ENCODE data around the gene CD2. TPM values are rescaled to one million over a fixed set of nuclear protein-coding genes. Genes with fewer than 3 reads are reported as not detected.

CD2 gene
- total RNA-seq, 4 donors from 2014 or later, result 1.9 to 9.7 (median 2.6) TPM

- TF ChIP-seq CTCF (IDR thresholded peaks at IDR 0.05) (no peak), POLR2A (IDR thresholded peaks at IDR 0.05) (no peak)
- Histone ChIP-seq H3K4me3 (replicated peaks in 1 of 3) (no peak overlapping the region), H3K4me1 (no peaks in the 10 kb centered on the region), H3K27me3 (no peaks in the 10 kb centered on the region), H3K36me3 (no peaks in the 10 kb centered on the region), H3K9me3 (no peaks in the 10 kb centered on the region), H3K27ac (no peak overlapping the region)
- intact Hi-C loops (cut with DNase I), result no loop called here
- no peak for DNase-seq
- 89 to 94% methylated on average over 3 of the region's 3 CpGs for WGBS, 2 donors
Observed at GRCh38 chr1:116717318-116717717, 36.9 kb upstream of the CD2 start.

- Histone ChIP-seq H3K4me3 (replicated peaks in 1 of 3) (no peak overlapping the region), H3K27ac (no peak overlapping the region), H3K36me3 (no peaks in the 10 kb centered on the region), H3K9me3 (no peaks in the 10 kb centered on the region), H3K27me3 (no peaks in the 10 kb centered on the region), H3K4me1 (no peaks in the 10 kb centered on the region)
- intact Hi-C loops (cut with DNase I), result no loop called here
- TF ChIP-seq CTCF (IDR thresholded peaks at IDR 0.05) (no peak), POLR2A (IDR thresholded peaks at IDR 0.05) (no peak)
- WGBS, 2 donors, result 84 to 90% methylated on average over 4 of the region's 4 CpGs
- DNase-seq, result no peak
Observed at GRCh38 chr1:116720364-116721038, 33.7 kb upstream of the CD2 start.

- no peaks in the 10 kb centered on the region for H3K36me3 ChIP-seq
- no peaks in the 10 kb centered on the region for H3K4me1 ChIP-seq
- no peak overlapping the region for H3K4me3 ChIP-seq (replicated peaks in 1 of 3)
- no peaks in the 10 kb centered on the region for H3K9me3 ChIP-seq
- no peak for TF ChIP-seq CTCF (IDR thresholded peaks at IDR 0.05)
- no peak for TF ChIP-seq POLR2A (IDR thresholded peaks at IDR 0.05)
- no peak for DNase-seq
- no peak overlapping the region for H3K27ac ChIP-seq
- intact Hi-C loops (cut with DNase I), result no loop called here
- no peaks in the 10 kb centered on the region for H3K27me3 ChIP-seq
- WGBS, 2 donors, result 90 to 92% methylated on average over 5 of the region's 5 CpGs
Observed at GRCh38 chr1:116721039-116721405, 33.2 kb upstream of the CD2 start.

- TF ChIP-seq CTCF (IDR thresholded peaks at IDR 0.05) (no peak), POLR2A (IDR thresholded peaks at IDR 0.05) (no peak)
- intact Hi-C loops (cut with DNase I), result no loop called here
- no peak for DNase-seq
- H3K36me3 ChIP-seq, result no peaks in the 10 kb centered on the region
- no peaks in the 10 kb centered on the region for H3K4me1 ChIP-seq
- H3K4me3 ChIP-seq (replicated peaks in 1 of 3), result no peak overlapping the region
- H3K9me3 ChIP-seq, result no peaks in the 10 kb centered on the region
- H3K27ac ChIP-seq, result no peak overlapping the region
- H3K27me3 ChIP-seq, result no peaks in the 10 kb centered on the region
- 92 to 94% methylated on average over 3 to 4 of the region's 4 CpGs for WGBS, 2 donors
Observed at GRCh38 chr1:116721451-116722007, 32.7 kb upstream of the CD2 start.

- no peaks in the 10 kb centered on the region for H3K9me3 ChIP-seq
- no peaks in the 10 kb centered on the region for H3K27me3 ChIP-seq
- H3K36me3 ChIP-seq, result no peaks in the 10 kb centered on the region
- H3K4me1 ChIP-seq, result no peaks in the 10 kb centered on the region
- no peak overlapping the region for H3K27ac ChIP-seq
- no peak for TF ChIP-seq POLR2A (IDR thresholded peaks at IDR 0.05)
- TF ChIP-seq CTCF (IDR thresholded peaks at IDR 0.05), result no peak
- WGBS, 2 donors, result 94 to 95% methylated on average over 4 of the region's 4 CpGs
- intact Hi-C loops (cut with DNase I), result no loop called here
- no peak overlapping the region for H3K4me3 ChIP-seq (replicated peaks in 1 of 3)
- no peak for DNase-seq
Observed at GRCh38 chr1:116722016-116722838, 32.0 kb upstream of the CD2 start.

Data from thyroid gland (tissue), 4 donors.